Skeletal muscle tissue (tissue), 4 donors: Measurements from ENCODE around the gene MALRD1. TPM values are rescaled to one million over a fixed set of nuclear protein-coding genes. Genes with fewer than 3 reads are reported as not detected.

ENCODE experiments used
- H3K27ac ChIP-seq: one replicate; pipeline ENCODE4 v1.7.0; 2013; ENCODE audit warnings: mild to moderate bottlenecking, low read depth, low read length, inconsistent platforms
- H3K27me3 ChIP-seq, 3 donors: one replicate each; pipeline ENCODE4 v1.7.0; 2013; ENCODE audit warnings: low read length in 3 of 3; ENCODE audit not compliant: control insufficient read depth in 3 of 3, insufficient read depth in 3 of 3
- H3K36me3 ChIP-seq, 3 donors: one replicate each; pipeline ENCODE4 v1.7.0; 2013; ENCODE audit warnings: low read length in 3 of 3; ENCODE audit not compliant: control insufficient read depth in 3 of 3, insufficient read depth in 3 of 3
- H3K4me1 ChIP-seq, 3 donors: one replicate each; pipeline ENCODE4 v1.7.0; 2013; ENCODE audit warnings: low read length in 3 of 3, mild to moderate bottlenecking in 3 of 3; ENCODE audit not compliant: control insufficient read depth in 3 of 3, insufficient read depth in 3 of 3
- H3K4me3 ChIP-seq, 3 donors: one replicate each; pipeline ENCODE4 v1.7.0; 2013; ENCODE audit warnings: low read length in 3 of 3
- H3K9ac ChIP-seq, 3 donors: one replicate each; pipeline ENCODE4 v1.7.0; 2013; ENCODE audit warnings: low read length in 3 of 3, mild to moderate bottlenecking in 3 of 3, moderate library complexity in 2 of 3, low read depth in 1 of 3
- H3K9me3 ChIP-seq, 3 donors: one replicate each; pipeline ENCODE4 v1.7.0; 2013; ENCODE audit warnings: low read length in 3 of 3; ENCODE audit not compliant: control insufficient read depth in 3 of 3
- total RNA-seq: library from RNA; depleted of rRNA; stranded (reverse); fragments of >200 nt; gene quantifications from one replicate; pipeline ENCODE4 v1.2.3, GENCODE V29; 2014
- donor health status: Osteomylitis.

Gene MALRD1
- total RNA-seq, 1 donor from 2014 or later = 2.1 TPM

- Histone ChIP-seq H3K4me3 (no peak overlapping the region), H3K4me1 (peaks cover 0 to 11% (median 0%) of the 10 kb centered on the region in 3 donors), H3K27ac (peak overlapping the region; percentile 31), H3K36me3 (no peaks in the 10 kb centered on the region), H3K9ac (no peak overlapping the region), H3K9me3 (no peaks in the 10 kb centered on the region), H3K27me3 (no peaks in the 10 kb centered on the region)
Observed at GRCh38 chr10:19570120-19570519, 521.5 kb downstream of the MALRD1 start.

- Histone ChIP-seq H3K27ac (peak overlapping the region; percentile 14), H3K36me3 (no peaks in the 10 kb centered on the region), H3K4me3 (peak overlapping the region in 1 of 3 donors; percentile 35)
Observed at GRCh38 chr10:19570991-19571390, 522.4 kb downstream of the MALRD1 start.

GRCh38 chr10:19572056-19572455 is 523.5 kb downstream of the MALRD1 start:
- Histone ChIP-seq H3K9me3 (no peaks in the 10 kb centered on the region), H3K4me1 (peaks cover 0 to 11% (median 0%) of the 10 kb centered on the region in 3 donors), H3K27ac (peak overlapping the region; percentile 14), H3K27me3 (no peaks in the 10 kb centered on the region), H3K9ac (no peak overlapping the region), H3K36me3 (no peaks in the 10 kb centered on the region), H3K4me3 (no peak overlapping the region)

More at GRCh38 chr10:19570991-19571390, 522.4 kb downstream of the MALRD1 start:
- no peaks in the 10 kb centered on the region for H3K27me3 ChIP-seq
- H3K9ac ChIP-seq = peak overlapping the region in 1 of 3 donors; percentile 53
- no peaks in the 10 kb centered on the region for H3K9me3 ChIP-seq
- H3K4me1 ChIP-seq = peaks cover 0 to 11% (median 0%) of the 10 kb centered on the region in 3 donors

- H3K9ac ChIP-seq = no peak overlapping the region
- H3K27me3 ChIP-seq = no peaks in the 10 kb centered on the region
- H3K4me1 ChIP-seq = peaks cover 0 to 17% (median 0%) of the 10 kb centered on the region in 3 donors
- no peak overlapping the region for H3K27ac ChIP-seq
- no peak overlapping the region for H3K4me3 ChIP-seq
- no peaks in the 10 kb centered on the region for H3K9me3 ChIP-seq
- H3K36me3 ChIP-seq = no peaks in the 10 kb centered on the region
Observed at GRCh38 chr10:19576576-19576975, 528.0 kb downstream of the MALRD1 start.

- Histone ChIP-seq H3K9me3 (no peaks in the 10 kb centered on the region), H3K27ac (no peak overlapping the region), H3K36me3 (no peaks in the 10 kb centered on the region), H3K4me3 (no peak overlapping the region), H3K9ac (no peak overlapping the region), H3K4me1 (peaks cover 0 to 12% (median 0%) of the 10 kb centered on the region in 3 donors), H3K27me3 (no peaks in the 10 kb centered on the region)
Observed at GRCh38 chr10:19577381-19577780, 528.8 kb downstream of the MALRD1 start.

GRCh38 chr10:19577807-19578206 is 529.2 kb downstream of the MALRD1 start:
- H3K9me3 ChIP-seq = no peaks in the 10 kb centered on the region
- H3K4me3 ChIP-seq = no peak overlapping the region
- no peak overlapping the region for H3K27ac ChIP-seq
- no peak overlapping the region for H3K9ac ChIP-seq
- peaks cover 0 to 9% (median 0%) of the 10 kb centered on the region in 3 donors for H3K4me1 ChIP-seq
- no peaks in the 10 kb centered on the region for H3K27me3 ChIP-seq
- H3K36me3 ChIP-seq = no peaks in the 10 kb centered on the region

GRCh38 chr10:19578571-19578970 is 530.0 kb downstream of the MALRD1 start:
- Histone ChIP-seq H3K27me3 (no peaks in the 10 kb centered on the region), H3K36me3 (no peaks in the 10 kb centered on the region), H3K9ac (no peak overlapping the region), H3K4me3 (no peak overlapping the region), H3K27ac (no peak overlapping the region), H3K4me1 (peaks cover 0 to 7% (median 0%) of the 10 kb centered on the region in 3 donors), H3K9me3 (no peaks in the 10 kb centered on the region)

GRCh38 chr10:19579761-19580545 is 531.4 kb downstream of the MALRD1 start:
- no peaks in the 10 kb centered on the region for H3K36me3 ChIP-seq
- H3K27me3 ChIP-seq = no peaks in the 10 kb centered on the region
- no peak overlapping the region for H3K27ac ChIP-seq
- H3K4me1 ChIP-seq = peaks cover 0 to 7% (median 0%) of the 10 kb centered on the region in 3 donors
- H3K9me3 ChIP-seq = no peaks in the 10 kb centered on the region
- no peak overlapping the region for H3K9ac ChIP-seq
- H3K4me3 ChIP-seq = no peak overlapping the region

GRCh38 chr10:19580691-19581090 is 532.1 kb downstream of the MALRD1 start:
- Histone ChIP-seq H3K9me3 (no peaks in the 10 kb centered on the region), H3K4me3 (no peak overlapping the region), H3K9ac (no peak overlapping the region), H3K27me3 (no peaks in the 10 kb centered on the region), H3K4me1 (peaks cover 0 to 7% (median 0%) of the 10 kb centered on the region in 3 donors), H3K36me3 (no peaks in the 10 kb centered on the region), H3K27ac (no peak overlapping the region)

- Histone ChIP-seq H3K27ac (peak overlapping the region; percentile 14), H3K9ac (no peak overlapping the region), H3K36me3 (no peaks in the 10 kb centered on the region), H3K27me3 (no peaks in the 10 kb centered on the region), H3K4me1 (peaks cover 0 to 8% (median 0%) of the 10 kb centered on the region in 3 donors), H3K9me3 (no peaks in the 10 kb centered on the region), H3K4me3 (no peak overlapping the region)
Observed at GRCh38 chr10:19588608-19589007, 540.0 kb downstream of the MALRD1 start.
